WTC11 (cell line): ENCODE results near the gene EEF1AKMT3. TPM values are rescaled to one million over a fixed set of nuclear protein-coding genes. Genes with fewer than 3 reads are reported as not detected.

Source experiments
- ATAC-seq: fragments of 200-7000 bp; cut with Tn5 transposase; 2 replicates; pipeline ENCODE4 v1.10.0; 2021; ENCODE audit warnings: mild to moderate bottlenecking, moderate library complexity
- CTCF ChIA-PET: fragments of 300-600 bp; sonication (Branson Sonifier 250); formaldehyde crosslinking; loops from one replicate; lab custom pipeline; 2021; ENCODE audit warnings: antibody characterized with exemption; lab: Charles Lee
- POLR2A ChIA-PET: fragments of 350-600 bp; sonication (Branson Sonifier 250); formaldehyde crosslinking; loops from one replicate; lab custom pipeline; 2021; ENCODE audit warnings: antibody characterized with exemption; lab: Charles Lee
- DNase-seq: peaks from one replicate; pipeline ENCODE4 v3.0.0; 2021; ENCODE audit warnings: low spot score
- H3K27ac Mint-ChIP-seq: 2 replicates; pipeline ENCODE4 v1.8.0; 2021; ENCODE audit warnings: mixed read lengths
- H3K27me3 Mint-ChIP-seq: 2 replicates; pipeline ENCODE4 v1.8.0; 2021; ENCODE audit warnings: low read depth, mild to moderate bottlenecking, moderate library complexity, mixed read lengths
- H3K36me3 Mint-ChIP-seq: 2 replicates; pipeline ENCODE4 v1.8.0; 2021; ENCODE audit warnings: mixed read lengths
- H3K4me1 Mint-ChIP-seq: 2 replicates; pipeline ENCODE4 v1.8.0; 2022; ENCODE audit warnings: mixed read lengths
- H3K4me3 Mint-ChIP-seq: 2 replicates; pipeline ENCODE4 v1.8.0; 2021; ENCODE audit warnings: mild to moderate bottlenecking, moderate library complexity, mixed read lengths
- H3K9me3 Mint-ChIP-seq: 2 replicates; pipeline ENCODE4 v1.8.0; 2021; ENCODE audit warnings: mixed read lengths
- CREB1 ChIP-seq: sonication (generic); formaldehyde crosslinking; IDR thresholded peaks from 2 replicates; pipeline ENCODE4 v1.8.0; 2023; ENCODE audit warnings: mild to moderate bottlenecking, missing genetic modification reagents
- NR2C2 ChIP-seq: sonication (generic); formaldehyde crosslinking; IDR thresholded peaks from 2 replicates; pipeline ENCODE4 v1.8.0; 2022; ENCODE audit warnings: mild to moderate bottlenecking, missing genetic modification reagents
- OVOL2 ChIP-seq: fragments of 250-450 bp; sonication (Bioruptor Pico); IDR thresholded peaks from 2 replicates; pipeline ENCODE4 v1.9.0; 2021; ENCODE audit warnings: mild to moderate bottlenecking, borderline replicate concordance
- SOX15 ChIP-seq: fragments of 250-450 bp; sonication (Bioruptor Pico); IDR thresholded peaks from 2 replicates; pipeline ENCODE4 v1.9.0; 2021; ENCODE audit warnings: mild to moderate bottlenecking
- SP1 ChIP-seq: sonication (generic); formaldehyde crosslinking; conservative IDR thresholded peaks from 2 replicates; pipeline ENCODE4 v1.8.1; 2022; ENCODE audit warnings: missing genetic modification reagents
- TEAD1 ChIP-seq: sonication (generic); formaldehyde crosslinking; IDR thresholded peaks from 2 replicates; pipeline ENCODE4 v1.8.0; 2022; ENCODE audit warnings: mild to moderate bottlenecking, missing genetic modification reagents
- ZNF317 ChIP-seq: sonication (generic); formaldehyde crosslinking; IDR thresholded peaks from 2 replicates; pipeline ENCODE4 v1.8.1; 2023; ENCODE audit warnings: low read depth, mild to moderate bottlenecking, moderate library complexity, missing genetic modification reagents, borderline replicate concordance
- total RNA-seq: library from RNA; stranded (reverse); gene quantifications from 3 replicates; pipeline ENCODE4 v1.2.3, GENCODE V29; 2021
- TF ChIP-seq, protein P1 (sequence below): fragments of 200-600 bp; IDR thresholded peaks from 2 replicates; pipeline ENCODE4 v1.8.0; 2022; ENCODE audit warnings: antibody characterized with exemption
- TF ChIP-seq, protein P2 (sequence below): sonication (generic); formaldehyde crosslinking; IDR thresholded peaks from 2 replicates; pipeline ENCODE4 v1.8.1; 2022; ENCODE audit warnings: mild to moderate bottlenecking, missing genetic modification reagents, moderate library complexity, borderline replicate concordance
- TF ChIP-seq, protein P3 (sequence below): sonication (generic); formaldehyde crosslinking; IDR thresholded peaks from 2 replicates; pipeline ENCODE4 v1.8.0; 2022; ENCODE audit warnings: mild to moderate bottlenecking, missing genetic modification reagents
- TF ChIP-seq, protein P4 (sequence below): fragments of 250-450 bp; sonication (Bioruptor Pico); IDR thresholded peaks from 2 replicates; pipeline ENCODE4 v2.1.2; 2022; ENCODE audit warnings: mild to moderate bottlenecking, moderate library complexity
- TF ChIP-seq, protein P5 (sequence below): sonication (generic); formaldehyde crosslinking; conservative IDR thresholded peaks from 2 replicates; pipeline ENCODE4 v1.8.1; 2022; ENCODE audit warnings: mild to moderate bottlenecking, missing genetic modification reagents
- TF ChIP-seq, protein P6 (sequence below): sonication (generic); formaldehyde crosslinking; conservative IDR thresholded peaks from 2 replicates; pipeline ENCODE4 v1.8.1; 2023; ENCODE audit warnings: mild to moderate bottlenecking, low read depth, missing genetic modification reagents, moderate library complexity

EEF1AKMT3 gene
- total RNA-seq, 1 experiment from 2014 or later: 3.2 TPM

DNA sequence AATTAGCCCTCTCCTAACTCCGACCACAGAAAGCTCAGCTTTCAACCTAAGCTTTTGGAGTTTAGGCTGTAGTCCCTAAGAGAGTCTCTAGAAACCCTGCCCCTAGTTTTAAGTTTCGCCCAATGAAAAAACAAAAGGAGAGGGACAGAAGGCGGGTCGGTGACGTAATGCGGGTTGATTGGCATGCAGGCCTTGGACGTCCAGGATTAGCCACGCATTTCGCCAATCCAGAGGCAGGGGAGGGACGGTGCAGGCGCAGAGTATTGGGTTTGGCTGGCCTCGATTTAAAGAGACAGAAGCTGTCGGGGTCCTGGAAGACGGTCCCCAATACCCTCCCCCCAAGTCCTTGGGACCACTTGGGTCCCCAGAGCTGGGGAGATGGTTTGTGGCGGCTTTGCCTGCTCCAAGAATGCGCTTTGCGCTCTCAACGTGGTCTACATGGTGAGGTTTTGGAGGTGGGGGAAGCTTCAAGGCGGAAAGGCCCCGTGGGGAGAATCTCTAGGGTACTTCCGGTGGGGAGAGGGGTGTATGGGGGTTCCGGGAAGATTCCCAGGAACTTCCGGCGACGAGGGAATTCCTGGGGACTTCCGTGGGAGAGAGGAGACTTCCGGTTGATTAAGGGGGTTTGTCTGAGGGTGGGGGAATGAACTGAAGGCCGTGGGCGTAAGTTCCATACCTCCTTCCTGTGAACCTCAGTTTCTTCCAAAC, 27.5 kb upstream of the EEF1AKMT3 start, which contains the start of gene TSPAN31 (continued):
- TF ChIP-seq, protein P1, sequence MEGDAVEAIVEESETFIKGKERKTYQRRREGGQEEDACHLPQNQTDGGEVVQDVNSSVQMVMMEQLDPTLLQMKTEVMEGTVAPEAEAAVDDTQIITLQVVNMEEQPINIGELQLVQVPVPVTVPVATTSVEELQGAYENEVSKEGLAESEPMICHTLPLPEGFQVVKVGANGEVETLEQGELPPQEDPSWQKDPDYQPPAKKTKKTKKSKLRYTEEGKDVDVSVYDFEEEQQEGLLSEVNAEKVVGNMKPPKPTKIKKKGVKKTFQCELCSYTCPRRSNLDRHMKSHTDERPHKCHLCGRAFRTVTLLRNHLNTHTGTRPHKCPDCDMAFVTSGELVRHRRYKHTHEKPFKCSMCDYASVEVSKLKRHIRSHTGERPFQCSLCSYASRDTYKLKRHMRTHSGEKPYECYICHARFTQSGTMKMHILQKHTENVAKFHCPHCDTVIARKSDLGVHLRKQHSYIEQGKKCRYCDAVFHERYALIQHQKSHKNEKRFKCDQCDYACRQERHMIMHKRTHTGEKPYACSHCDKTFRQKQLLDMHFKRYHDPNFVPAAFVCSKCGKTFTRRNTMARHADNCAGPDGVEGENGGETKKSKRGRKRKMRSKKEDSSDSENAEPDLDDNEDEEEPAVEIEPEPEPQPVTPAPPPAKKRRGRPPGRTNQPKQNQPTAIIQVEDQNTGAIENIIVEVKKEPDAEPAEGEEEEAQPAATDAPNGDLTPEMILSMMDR: no peak
- TF ChIP-seq OVOL2 (no peak), NR2C2 (CRISPR knock-in tag) (no peak), SOX15 (CRISPR knock-in tag) (no peak)
- TF ChIP-seq, protein P2, sequence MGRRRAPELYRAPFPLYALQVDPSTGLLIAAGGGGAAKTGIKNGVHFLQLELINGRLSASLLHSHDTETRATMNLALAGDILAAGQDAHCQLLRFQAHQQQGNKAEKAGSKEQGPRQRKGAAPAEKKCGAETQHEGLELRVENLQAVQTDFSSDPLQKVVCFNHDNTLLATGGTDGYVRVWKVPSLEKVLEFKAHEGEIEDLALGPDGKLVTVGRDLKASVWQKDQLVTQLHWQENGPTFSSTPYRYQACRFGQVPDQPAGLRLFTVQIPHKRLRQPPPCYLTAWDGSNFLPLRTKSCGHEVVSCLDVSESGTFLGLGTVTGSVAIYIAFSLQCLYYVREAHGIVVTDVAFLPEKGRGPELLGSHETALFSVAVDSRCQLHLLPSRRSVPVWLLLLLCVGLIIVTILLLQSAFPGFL (CRISPR knock-in tag): no peak

DNA sequence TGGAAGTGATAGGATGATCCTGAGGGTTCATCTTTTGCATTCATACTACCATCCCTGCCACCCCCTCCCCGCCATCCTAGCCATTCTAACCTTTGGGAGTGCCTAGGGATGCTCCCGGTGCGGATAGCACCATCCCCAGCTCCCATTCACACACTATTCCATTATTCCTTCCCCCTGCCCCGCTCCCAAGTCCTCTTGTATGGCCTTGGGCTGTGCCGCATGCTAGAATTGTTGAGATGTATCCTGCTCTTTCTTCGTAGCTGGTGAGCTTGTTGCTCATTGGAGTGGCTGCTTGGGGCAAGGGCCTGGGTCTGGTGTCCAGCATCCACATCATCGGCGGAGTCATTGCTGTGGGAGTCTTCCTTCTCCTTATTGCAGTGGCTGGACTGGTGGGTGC, 26.9 kb upstream of the EEF1AKMT3 start:
- no peak for DNase-seq
- ATAC-seq: peak; percentile 9
- Mint-ChIP-seq H3K4me1 (peaks cover 15% of the 10 kb centered on the region), H3K36me3 (peaks cover 41% of the 10 kb centered on the region), H3K4me3 (peak overlapping the region; percentile 93), H3K9me3 (no peaks in the 10 kb centered on the region; the same call in 1 of the 2 replicates), H3K27me3 (peaks cover 40% of the 10 kb centered on the region)
- ChIA-PET POLR2A (interaction anchor here (0.6 to 1.8 kb wide), 6 partner anchors 9 to 293 kb away, joined by 3 to 12 read pairs (median 4); partner anchors contain the start of genes ATP23 and EEF1AKMT3), CTCF (interaction anchor here (0.7 to 4.7 kb wide), 10 partner anchors 9 to 521 kb away, joined by 3 to 34 read pairs (median 4); partner anchors contain the start of gene GLI1)
- TF ChIP-seq TEAD1 (CRISPR knock-in tag) (0 out of 2 replicates have a peak, but pooled peaks have one; percentile 1), CREB1 (CRISPR knock-in tag) (no peak)
- TF ChIP-seq, protein P3, sequence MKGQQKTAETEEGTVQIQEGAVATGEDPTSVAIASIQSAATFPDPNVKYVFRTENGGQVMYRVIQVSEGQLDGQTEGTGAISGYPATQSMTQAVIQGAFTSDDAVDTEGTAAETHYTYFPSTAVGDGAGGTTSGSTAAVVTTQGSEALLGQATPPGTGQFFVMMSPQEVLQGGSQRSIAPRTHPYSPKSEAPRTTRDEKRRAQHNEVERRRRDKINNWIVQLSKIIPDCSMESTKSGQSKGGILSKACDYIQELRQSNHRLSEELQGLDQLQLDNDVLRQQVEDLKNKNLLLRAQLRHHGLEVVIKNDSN (CRISPR knock-in tag): no peak
- TF ChIP-seq, protein P4, sequence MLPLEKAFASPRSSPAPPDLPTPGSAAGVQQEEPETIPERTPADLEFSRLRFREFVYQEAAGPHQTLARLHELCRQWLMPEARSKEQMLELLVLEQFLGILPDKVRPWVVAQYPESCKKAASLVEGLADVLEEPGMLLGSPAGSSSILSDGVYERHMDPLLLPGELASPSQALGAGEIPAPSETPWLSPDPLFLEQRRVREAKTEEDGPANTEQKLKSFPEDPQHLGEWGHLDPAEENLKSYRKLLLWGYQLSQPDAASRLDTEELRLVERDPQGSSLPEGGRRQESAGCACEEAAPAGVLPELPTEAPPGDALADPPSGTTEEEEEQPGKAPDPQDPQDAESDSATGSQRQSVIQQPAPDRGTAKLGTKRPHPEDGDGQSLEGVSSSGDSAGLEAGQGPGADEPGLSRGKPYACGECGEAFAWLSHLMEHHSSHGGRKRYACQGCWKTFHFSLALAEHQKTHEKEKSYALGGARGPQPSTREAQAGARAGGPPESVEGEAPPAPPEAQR (CRISPR knock-in tag): no peak
- TF ChIP-seq, all 79 proteins: peak for 1
- peak overlapping the region; percentile 98 for H3K27ac Mint-ChIP-seq

DNA sequence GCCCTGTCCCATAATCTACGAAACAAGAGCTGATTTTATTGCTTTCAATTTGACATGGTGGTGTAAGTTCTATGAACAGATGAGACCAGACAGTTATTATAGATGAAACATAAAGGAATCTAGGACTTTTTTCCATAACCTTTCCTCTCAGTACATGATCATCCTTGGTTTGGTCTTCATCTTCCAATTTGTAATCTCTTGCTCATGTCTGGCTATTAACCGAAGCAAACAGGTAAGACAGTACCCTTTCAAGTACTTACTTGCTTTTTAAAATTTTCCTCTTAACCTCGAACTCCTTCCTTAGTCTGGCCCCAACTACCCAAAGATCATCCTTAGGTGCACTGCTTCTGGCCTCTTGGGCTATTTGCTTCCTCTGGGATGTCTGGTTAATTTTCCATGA, 26.4 kb upstream of the EEF1AKMT3 start:
- peaks cover 35% of the 10 kb centered on the region for H3K27me3 Mint-ChIP-seq
- peaks cover 46% of the 10 kb centered on the region for H3K36me3 Mint-ChIP-seq
- ChIA-PET CTCF (interaction anchor here (1.1 to 2.5 kb wide), 2 partner anchors 11 kb away, joined by 4 to 34 read pairs; no protein-coding TSS in a partner anchor), POLR2A (no interaction called here)
- no peaks in the 10 kb centered on the region; the same call in 1 of the 2 replicates for H3K9me3 Mint-ChIP-seq
- ATAC-seq (no peak), DNase-seq (no peak)
- peaks cover 21% of the 10 kb centered on the region for H3K4me1 Mint-ChIP-seq
- H3K4me3 Mint-ChIP-seq: peak overlapping the region; percentile 93
- no peak overlapping the region for H3K27ac Mint-ChIP-seq
- TF ChIP-seq, protein P5, sequence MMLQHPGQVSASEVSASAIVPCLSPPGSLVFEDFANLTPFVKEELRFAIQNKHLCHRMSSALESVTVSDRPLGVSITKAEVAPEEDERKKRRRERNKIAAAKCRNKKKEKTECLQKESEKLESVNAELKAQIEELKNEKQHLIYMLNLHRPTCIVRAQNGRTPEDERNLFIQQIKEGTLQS (CRISPR knock-in tag): no peak
- TF ChIP-seq, protein P6, sequence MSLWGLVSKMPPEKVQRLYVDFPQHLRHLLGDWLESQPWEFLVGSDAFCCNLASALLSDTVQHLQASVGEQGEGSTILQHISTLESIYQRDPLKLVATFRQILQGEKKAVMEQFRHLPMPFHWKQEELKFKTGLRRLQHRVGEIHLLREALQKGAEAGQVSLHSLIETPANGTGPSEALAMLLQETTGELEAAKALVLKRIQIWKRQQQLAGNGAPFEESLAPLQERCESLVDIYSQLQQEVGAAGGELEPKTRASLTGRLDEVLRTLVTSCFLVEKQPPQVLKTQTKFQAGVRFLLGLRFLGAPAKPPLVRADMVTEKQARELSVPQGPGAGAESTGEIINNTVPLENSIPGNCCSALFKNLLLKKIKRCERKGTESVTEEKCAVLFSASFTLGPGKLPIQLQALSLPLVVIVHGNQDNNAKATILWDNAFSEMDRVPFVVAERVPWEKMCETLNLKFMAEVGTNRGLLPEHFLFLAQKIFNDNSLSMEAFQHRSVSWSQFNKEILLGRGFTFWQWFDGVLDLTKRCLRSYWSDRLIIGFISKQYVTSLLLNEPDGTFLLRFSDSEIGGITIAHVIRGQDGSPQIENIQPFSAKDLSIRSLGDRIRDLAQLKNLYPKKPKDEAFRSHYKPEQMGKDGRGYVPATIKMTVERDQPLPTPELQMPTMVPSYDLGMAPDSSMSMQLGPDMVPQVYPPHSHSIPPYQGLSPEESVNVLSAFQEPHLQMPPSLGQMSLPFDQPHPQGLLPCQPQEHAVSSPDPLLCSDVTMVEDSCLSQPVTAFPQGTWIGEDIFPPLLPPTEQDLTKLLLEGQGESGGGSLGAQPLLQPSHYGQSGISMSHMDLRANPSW (CRISPR knock-in tag): no peak
- no peak for TF ChIP-seq SP1
- no peak for TF ChIP-seq ZNF317 (CRISPR knock-in tag)
